GM15510 (cell line): ENCODE results near the gene NLGN4Y.

Experiments used
- POLR2A ChIP-seq: IDR thresholded peaks from 3 replicates; pipeline ENCODE4 v1.6.1; 2011; ENCODE audit warnings: borderline replicate concordance; ENCODE audit not compliant: insufficient read length; ENCODE audit errors: extremely low read depth

Gene NLGN4Y

GRCh38 chrY:14798010-14798409 is 273.7 kb downstream of the NLGN4Y start:
- no peak for TF ChIP-seq POLR2A

GRCh38 chrY:14801096-14801495 is 276.8 kb downstream of the NLGN4Y start:
- TF ChIP-seq POLR2A: no peak

- no peak for TF ChIP-seq POLR2A
These were observed 277.8 kb downstream of the NLGN4Y start for GRCh38 chrY:14802125-14802524.

GRCh38 chrY:14804041-14804440 is 279.7 kb downstream of the NLGN4Y start:
- no peak for TF ChIP-seq POLR2A

- TF ChIP-seq POLR2A: no peak
These were observed 294.1 kb downstream of the NLGN4Y start for GRCh38 chrY:14818452-14818851.

GRCh38 chrY:14822201-14822600 is 297.9 kb downstream of the NLGN4Y start:
- TF ChIP-seq POLR2A: no peak

GRCh38 chrY:14822906-14823305 is 298.6 kb downstream of the NLGN4Y start:
- no peak for TF ChIP-seq POLR2A

GRCh38 chrY:14824583-14824982 is 300.3 kb downstream of the NLGN4Y start:
- no peak for TF ChIP-seq POLR2A

GRCh38 chrY:14825728-14826127 is 301.4 kb downstream of the NLGN4Y start:
- TF ChIP-seq POLR2A: no peak

- no peak for TF ChIP-seq POLR2A
These were observed 304.2 kb downstream of the NLGN4Y start for GRCh38 chrY:14828531-14828930.

- TF ChIP-seq POLR2A: no peak
These were observed 305.1 kb downstream of the NLGN4Y start for GRCh38 chrY:14829366-14829885.

- no peak for TF ChIP-seq POLR2A
These were observed 310.1 kb downstream of the NLGN4Y start for GRCh38 chrY:14834103-14835060.

- no peak for TF ChIP-seq POLR2A
These were observed 313.1 kb downstream of the NLGN4Y start for GRCh38 chrY:14837466-14837865.

GRCh38 chrY:14850734-14851133 is 326.4 kb downstream of the NLGN4Y start:
- TF ChIP-seq POLR2A: no peak

GRCh38 chrY:14860448-14860847 is 336.1 kb downstream of the NLGN4Y start:
- TF ChIP-seq POLR2A: no peak

- TF ChIP-seq POLR2A: no peak
These were observed 347.6 kb downstream of the NLGN4Y start for GRCh38 chrY:14871971-14872370.
